H1 (cell line): ENCODE results near the gene PLK1. TPM values are rescaled to one million over a fixed set of nuclear protein-coding genes. Genes with fewer than 3 reads are reported as not detected.

Experiments
- HDAC2 ChIP-seq, 2 experiments: fragments of 300-600 bp in 1 of 2; sonication (generic) in 1 of 2; IDR thresholded peaks; 2 replicates each; pipeline ENCODE4 v1.6.1; 2011 to 2012; ENCODE audit warnings: low read depth in 2 of 2, low read length in 2 of 2, mild to moderate bottlenecking in 2 of 2, moderate library complexity in 2 of 2, borderline replicate concordance in 1 of 2, inconsistent platforms in 1 of 2
- KDM4A ChIP-seq: IDR thresholded peaks from one replicate; pipeline ENCODE4 v1.7.1; 2012; ENCODE audit warnings: low read depth, mild to moderate bottlenecking, moderate library complexity, low read length, inconsistent platforms; ENCODE audit not compliant: severe bottlenecking
- RXRA ChIP-seq: IDR thresholded peaks from 2 replicates; pipeline ENCODE4 v1.6.1; 2011; ENCODE audit warnings: low read depth, mild to moderate bottlenecking, low read length, moderate library complexity; ENCODE audit not compliant: insufficient read depth
- TBP ChIP-seq: IDR thresholded peaks from 2 replicates; pipeline ENCODE4 v1.6.1; 2011; ENCODE audit warnings: low read depth, low read length, improper control_type of control experiment
- polyA plus RNA-seq, 7 experiments: library from polyadenylated mRNA; depleted of rRNA in 3 of 7; stranded (reverse) in 5 of 7; unstranded in 2 of 7; fragments of >200 nt in 5 of 7; fragments of 200-250 nt in 2 of 7; gene quantifications; 1 replicate in 5 of 7; 2 replicates in 1 of 7; 4 replicates in 1 of 7; pipeline versions ENCODE4 v1.2.1 to v1.2.3, GENCODE V29; 2011 to 2013; ENCODE audit warnings: missing spikeins in 2 of 7, mixed read lengths in 2 of 7
- total RNA-seq: library from RNA; stranded (reverse); fragmentation: NEBNext Ultra II Directional; extraction: Animal tissue kit (Norgen Biotek cat#: 25700); gene quantifications from 2 replicates; pipeline ENCODE4 v1.2.1, GENCODE V29; 2021
- TF ChIP-seq, protein P1 (sequence below): IDR thresholded peaks from 2 replicates; pipeline ENCODE4 v1.6.1; 2012; ENCODE audit warnings: inconsistent platforms
- TF ChIP-seq, protein P2 (sequence below), 3 experiments: IDR thresholded peaks; 1 replicate in 2 of 3; 2 replicates in 1 of 3; pipeline versions ENCODE4 v1.5.1 to v1.6.1; 2011; ENCODE audit warnings: low read length in 3 of 3, mild to moderate bottlenecking in 3 of 3, inconsistent platforms in 2 of 3, low read depth in 1 of 3, moderate library complexity in 1 of 3; ENCODE audit not compliant: insufficient read depth in 1 of 3; ENCODE audit errors: control extremely low read depth in 1 of 3

The PLK1 gene
- total and polyA plus RNA-seq, 2 of the 8 experiments (the other 6 are each of a cell fraction or from before 2014, with no cell fraction given) = 127 to 139 TPM

DNA sequence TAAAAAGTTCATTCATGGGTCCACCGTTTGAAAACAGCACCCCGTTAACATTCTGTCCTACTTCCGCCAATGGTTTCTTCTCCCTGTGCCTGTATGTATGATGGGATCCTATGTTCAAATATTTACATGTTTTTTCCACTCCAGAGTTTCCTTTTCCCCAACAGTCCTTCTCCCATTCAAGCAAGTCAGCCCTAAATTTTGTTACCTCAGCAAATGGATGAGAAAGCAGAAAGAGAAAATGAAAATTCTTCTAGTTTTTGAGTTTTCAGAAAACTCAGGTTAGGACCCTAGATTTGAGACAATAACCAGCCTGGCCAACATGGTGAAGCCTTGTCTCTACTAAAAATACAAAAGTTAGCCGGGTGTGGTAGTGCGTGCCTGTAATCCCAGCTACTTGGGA is 37.8 kb downstream of the PLK1 start (continued):
- TF ChIP-seq TBP (no peak), RXRA (no peak), KDM4A (no peak), HDAC2 (IDR thresholded peaks at IDR 0.05; ENCODE audit: borderline replicate concordance in 1 of 2, low read depth in 2 of 2, low read length in 2 of 2) (no peak)
- TF ChIP-seq, protein P1, sequence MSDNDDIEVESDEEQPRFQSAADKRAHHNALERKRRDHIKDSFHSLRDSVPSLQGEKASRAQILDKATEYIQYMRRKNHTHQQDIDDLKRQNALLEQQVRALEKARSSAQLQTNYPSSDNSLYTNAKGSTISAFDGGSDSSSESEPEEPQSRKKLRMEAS = no peak
- TF ChIP-seq, protein P2, sequence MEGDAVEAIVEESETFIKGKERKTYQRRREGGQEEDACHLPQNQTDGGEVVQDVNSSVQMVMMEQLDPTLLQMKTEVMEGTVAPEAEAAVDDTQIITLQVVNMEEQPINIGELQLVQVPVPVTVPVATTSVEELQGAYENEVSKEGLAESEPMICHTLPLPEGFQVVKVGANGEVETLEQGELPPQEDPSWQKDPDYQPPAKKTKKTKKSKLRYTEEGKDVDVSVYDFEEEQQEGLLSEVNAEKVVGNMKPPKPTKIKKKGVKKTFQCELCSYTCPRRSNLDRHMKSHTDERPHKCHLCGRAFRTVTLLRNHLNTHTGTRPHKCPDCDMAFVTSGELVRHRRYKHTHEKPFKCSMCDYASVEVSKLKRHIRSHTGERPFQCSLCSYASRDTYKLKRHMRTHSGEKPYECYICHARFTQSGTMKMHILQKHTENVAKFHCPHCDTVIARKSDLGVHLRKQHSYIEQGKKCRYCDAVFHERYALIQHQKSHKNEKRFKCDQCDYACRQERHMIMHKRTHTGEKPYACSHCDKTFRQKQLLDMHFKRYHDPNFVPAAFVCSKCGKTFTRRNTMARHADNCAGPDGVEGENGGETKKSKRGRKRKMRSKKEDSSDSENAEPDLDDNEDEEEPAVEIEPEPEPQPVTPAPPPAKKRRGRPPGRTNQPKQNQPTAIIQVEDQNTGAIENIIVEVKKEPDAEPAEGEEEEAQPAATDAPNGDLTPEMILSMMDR (IDR thresholded peaks at IDR 0.05; ENCODE audit: control extremely low read depth in 1 of 3, insufficient read depth in 1 of 3, low read depth in 1 of 3, low read length in 3 of 3) = no peak
